Dendritic cell treated with granulocyte-macrophage colony-stimulating factor and Interleukin-4, amounts not matched to agents 40 ng/mL and 50 ng/mL, for 4 days (primary cell): Measurements from ENCODE around the gene MYBPC2.
A peak's percentile ranks its signal among the peaks of the same experiment; 100 is the strongest.

Source experiments
- H3K27ac Mint-ChIP-seq: one replicate; pipeline ENCODE4 v1.8.0; 2022; ENCODE audit warnings: mild to moderate bottlenecking, mixed read lengths
- H3K27me3 Mint-ChIP-seq: one replicate; pipeline ENCODE4 v1.8.0; 2022; ENCODE audit warnings: mild to moderate bottlenecking, mixed read lengths
- H3K36me3 Mint-ChIP-seq: one replicate; pipeline ENCODE4 v1.8.0; 2022; ENCODE audit warnings: low read depth, mixed read lengths
- H3K4me1 Mint-ChIP-seq: one replicate; pipeline ENCODE4 v1.8.0; 2022; ENCODE audit warnings: low read depth, mixed read lengths
- H3K4me3 Mint-ChIP-seq: one replicate; pipeline ENCODE4 v1.8.0; 2022; ENCODE audit warnings: mild to moderate bottlenecking, moderate library complexity, mixed read lengths
- H3K9me3 Mint-ChIP-seq: one replicate; pipeline ENCODE4 v1.8.0; 2022; ENCODE audit warnings: mixed read lengths
- intact Hi-C: fragments of 100-400 bp; cut with micrococcal nuclease; formaldehyde crosslinking; loops from one replicate; pipeline ENCODE4 v1.15.0; 2022

MYBPC2 gene

DNA sequence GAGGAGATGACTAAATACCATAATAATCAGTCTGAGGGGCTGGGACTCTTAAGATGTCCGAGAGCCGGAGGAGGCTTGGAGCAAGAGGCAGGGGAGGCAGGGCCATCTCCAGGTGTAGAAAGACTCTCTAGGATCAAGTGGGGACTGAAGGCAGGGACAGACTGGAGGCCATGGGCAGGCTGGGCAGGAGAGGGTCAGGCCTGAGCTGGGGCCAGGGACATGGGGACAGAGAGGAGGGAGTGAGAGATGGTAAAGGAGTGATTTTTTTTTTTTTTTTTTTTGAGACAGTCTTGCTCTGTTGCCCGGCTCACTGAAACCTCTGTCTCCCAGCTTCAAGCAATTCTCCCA is 76.1 kb downstream of the MYBPC2 start:
- H3K27me3 Mint-ChIP-seq, result peaks cover 6% of the 10 kb centered on the region
- H3K27ac Mint-ChIP-seq, result peak overlapping the region; percentile 8
- no peaks in the 10 kb centered on the region for H3K9me3 Mint-ChIP-seq
- intact Hi-C loops, result no loop called here
- H3K4me3 Mint-ChIP-seq, result no peak overlapping the region
- H3K4me1 Mint-ChIP-seq, result peaks cover 42% of the 10 kb centered on the region
- H3K36me3 Mint-ChIP-seq, result peaks cover 53% of the 10 kb centered on the region

- intact Hi-C loops, result no loop called here
- H3K27me3 Mint-ChIP-seq, result peaks cover 11% of the 10 kb centered on the region
- no peak overlapping the region for H3K27ac Mint-ChIP-seq
- no peak overlapping the region for H3K4me3 Mint-ChIP-seq
- no peaks in the 10 kb centered on the region for H3K9me3 Mint-ChIP-seq
- peaks cover 42% of the 10 kb centered on the region for H3K4me1 Mint-ChIP-seq
- peaks cover 53% of the 10 kb centered on the region for H3K36me3 Mint-ChIP-seq
These were observed 76.7 kb downstream of the MYBPC2 start for GRCh38 chr19:50509366-50509765.

GRCh38 chr19:50510121-50510670 is 77.5 kb downstream of the MYBPC2 start:
- Mint-ChIP-seq H3K27ac (peak overlapping the region; percentile 84), H3K9me3 (no peaks in the 10 kb centered on the region), H3K36me3 (peaks cover 53% of the 10 kb centered on the region), H3K27me3 (peaks cover 18% of the 10 kb centered on the region), H3K4me1 (peaks cover 42% of the 10 kb centered on the region), H3K4me3 (peak overlapping the region; percentile 72)
- intact Hi-C loops, result no loop called here

DNA sequence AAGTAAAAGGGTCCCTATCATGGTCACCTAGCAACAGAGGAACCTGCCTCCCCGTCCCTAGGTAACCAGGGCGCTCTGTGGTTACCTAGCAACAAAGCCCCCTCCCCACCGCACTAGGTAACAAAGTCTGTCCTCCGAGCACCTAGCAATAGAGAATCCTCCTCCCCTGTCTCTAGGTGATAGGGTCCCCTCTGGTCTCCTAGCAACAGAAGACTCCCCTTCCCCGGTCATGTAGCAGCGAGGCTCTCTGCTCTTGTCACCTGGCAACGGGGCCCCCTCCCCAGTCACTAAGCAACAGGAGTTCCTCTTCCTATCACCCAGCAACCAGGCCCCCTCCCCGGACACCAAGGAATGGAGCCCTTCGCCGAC is 78.0 kb downstream of the MYBPC2 start:
- H3K4me1 Mint-ChIP-seq, result peaks cover 42% of the 10 kb centered on the region
- peak overlapping the region; percentile 72 for H3K4me3 Mint-ChIP-seq
- H3K27ac Mint-ChIP-seq, result peak overlapping the region; percentile 84
- H3K27me3 Mint-ChIP-seq, result peaks cover 22% of the 10 kb centered on the region
- no peaks in the 10 kb centered on the region for H3K9me3 Mint-ChIP-seq
- intact Hi-C loops, result loop anchor here (1.0 kb wide), 1 partner anchor 34 kb away; the partner anchor contains the start of genes EMC10 and GARIN5A
- H3K36me3 Mint-ChIP-seq, result peaks cover 50% of the 10 kb centered on the region

- Mint-ChIP-seq H3K4me3 (peak within 1 kb of the TSS; percentile 72), H3K27ac (peak within 1 kb of the TSS; percentile 84), H3K9me3 (no peaks in the 10 kb centered on the region), H3K27me3 (peaks cover 28% of the 10 kb centered on the region), H3K4me1 (peaks cover 42% of the 10 kb centered on the region), H3K36me3 (peaks cover 44% of the 10 kb centered on the region)
- intact Hi-C loops, result loop anchor here (1.0 kb wide), 1 partner anchor 35 kb away; the partner anchor contains the start of genes EMC10 and GARIN5A
These were observed 78.6 kb downstream of the MYBPC2 start, which contains the start of gene JOSD2 for GRCh38 chr19:50511069-50511822. JOSD2 (minus strand) TSS chr19:50511191; CDS start chr19:50510431, 760 bp downstream.

DNA sequence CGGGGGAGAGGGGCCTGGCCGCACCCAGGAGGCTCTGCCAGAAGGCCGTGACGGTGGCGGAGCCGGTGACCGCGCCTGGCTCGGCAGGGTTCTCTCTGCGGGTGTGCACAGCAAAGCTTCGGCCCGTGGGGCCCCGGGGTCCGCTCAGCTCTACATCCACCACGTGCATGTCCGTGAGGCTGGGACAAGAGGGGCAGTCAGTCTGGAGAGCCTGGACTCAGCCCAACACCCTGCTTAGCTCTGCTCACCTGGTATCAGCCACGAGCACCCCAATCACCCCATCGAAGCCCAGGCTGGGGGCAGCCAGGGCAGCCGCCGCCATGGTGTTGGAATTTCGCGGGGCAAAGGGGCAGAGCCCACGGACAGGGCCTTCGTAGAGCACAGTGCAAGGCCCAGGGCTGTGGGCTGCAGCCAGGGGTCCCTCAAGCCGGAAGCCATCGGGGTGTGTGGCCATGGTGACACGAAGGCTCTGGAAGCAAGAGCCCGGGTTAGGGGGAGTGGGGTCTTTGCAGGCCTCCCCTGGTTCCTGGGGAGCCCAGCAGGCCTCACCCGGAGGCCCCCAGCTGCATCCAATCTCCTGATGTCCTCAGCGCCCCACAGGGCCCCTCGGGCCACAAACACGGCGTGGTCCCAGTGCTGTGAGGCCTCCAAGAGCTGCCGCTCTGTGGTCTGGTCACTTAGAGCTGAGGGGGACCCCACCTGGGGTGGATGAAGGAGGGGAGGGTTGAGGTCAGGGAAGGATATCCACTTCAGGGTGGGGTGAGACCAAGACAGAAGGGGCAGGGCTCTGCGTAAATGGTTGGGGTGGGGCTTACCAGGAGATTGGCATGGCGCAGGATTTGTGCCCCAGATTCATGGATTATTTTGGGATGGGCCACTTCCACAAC is 79.7 kb downstream of the MYBPC2 start:
- Mint-ChIP-seq H3K27me3 (peaks cover 32% of the 10 kb centered on the region), H3K4me3 (peak overlapping the region; percentile 72)

GRCh38 chr19:50512999-50513745 is 80.5 kb downstream of the MYBPC2 start:
- peaks cover 32% of the 10 kb centered on the region for H3K27me3 Mint-ChIP-seq
- peak overlapping the region; percentile 68 for H3K27ac Mint-ChIP-seq
- intact Hi-C loops, result no loop called here
- no peaks in the 10 kb centered on the region for H3K9me3 Mint-ChIP-seq
- H3K4me3 Mint-ChIP-seq, result no peak overlapping the region
- peaks cover 25% of the 10 kb centered on the region for H3K36me3 Mint-ChIP-seq
- peaks cover 30% of the 10 kb centered on the region for H3K4me1 Mint-ChIP-seq

More for the DNA sequence above, 79.7 kb downstream of the MYBPC2 start:
- peaks cover 36% of the 10 kb centered on the region for H3K4me1 Mint-ChIP-seq
- peaks cover 33% of the 10 kb centered on the region for H3K36me3 Mint-ChIP-seq
- no peaks in the 10 kb centered on the region for H3K9me3 Mint-ChIP-seq
- peak overlapping the region; percentile 84 for H3K27ac Mint-ChIP-seq
- intact Hi-C loops, result no loop called here

DNA sequence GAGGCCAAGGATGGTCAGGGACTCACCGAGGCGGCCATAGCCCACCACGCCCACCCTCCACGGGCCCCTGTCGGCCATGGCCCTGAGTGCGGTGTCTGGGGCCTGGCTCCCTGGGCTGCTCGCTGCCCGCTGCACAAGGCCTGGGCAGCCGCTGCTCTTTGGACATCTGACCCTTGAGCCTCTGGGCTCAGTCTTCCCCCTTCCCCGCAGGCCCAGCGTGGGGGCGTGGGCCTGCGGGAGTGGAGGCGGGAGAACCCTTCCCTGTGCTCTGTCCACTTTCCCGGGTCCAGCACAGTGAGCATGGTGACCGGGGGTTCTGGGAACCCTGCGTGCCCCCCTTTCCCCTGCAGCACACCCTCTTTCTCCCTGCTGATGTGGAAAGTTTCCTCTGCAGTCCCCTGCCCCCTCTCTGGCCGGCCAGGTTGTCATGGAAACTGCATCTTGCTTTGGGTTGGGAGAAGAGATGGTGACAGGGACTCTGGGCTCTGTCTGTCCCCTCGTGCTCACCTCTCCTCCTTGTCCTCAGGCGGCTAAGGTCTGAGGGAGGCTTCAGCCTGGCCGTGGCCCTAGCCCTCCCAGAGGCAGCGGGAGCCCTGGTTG is 81.2 kb downstream of the MYBPC2 start, which contains the start of gene ASPDH:
TSS of gene ASPDH (minus strand) at position 168 of the 600 bp plus-strand sequence. CDS start at position 78, 90 bp downstream.
- Mint-ChIP-seq H3K27me3 (peaks cover 36% of the 10 kb centered on the region), H3K9me3 (no peaks in the 10 kb centered on the region), H3K36me3 (peaks cover 18% of the 10 kb centered on the region), H3K27ac (peak within 1 kb of the TSS; percentile 68), H3K4me1 (peaks cover 25% of the 10 kb centered on the region), H3K4me3 (no peak within 1 kb of the TSS)
- intact Hi-C loops, result no loop called here

DNA sequence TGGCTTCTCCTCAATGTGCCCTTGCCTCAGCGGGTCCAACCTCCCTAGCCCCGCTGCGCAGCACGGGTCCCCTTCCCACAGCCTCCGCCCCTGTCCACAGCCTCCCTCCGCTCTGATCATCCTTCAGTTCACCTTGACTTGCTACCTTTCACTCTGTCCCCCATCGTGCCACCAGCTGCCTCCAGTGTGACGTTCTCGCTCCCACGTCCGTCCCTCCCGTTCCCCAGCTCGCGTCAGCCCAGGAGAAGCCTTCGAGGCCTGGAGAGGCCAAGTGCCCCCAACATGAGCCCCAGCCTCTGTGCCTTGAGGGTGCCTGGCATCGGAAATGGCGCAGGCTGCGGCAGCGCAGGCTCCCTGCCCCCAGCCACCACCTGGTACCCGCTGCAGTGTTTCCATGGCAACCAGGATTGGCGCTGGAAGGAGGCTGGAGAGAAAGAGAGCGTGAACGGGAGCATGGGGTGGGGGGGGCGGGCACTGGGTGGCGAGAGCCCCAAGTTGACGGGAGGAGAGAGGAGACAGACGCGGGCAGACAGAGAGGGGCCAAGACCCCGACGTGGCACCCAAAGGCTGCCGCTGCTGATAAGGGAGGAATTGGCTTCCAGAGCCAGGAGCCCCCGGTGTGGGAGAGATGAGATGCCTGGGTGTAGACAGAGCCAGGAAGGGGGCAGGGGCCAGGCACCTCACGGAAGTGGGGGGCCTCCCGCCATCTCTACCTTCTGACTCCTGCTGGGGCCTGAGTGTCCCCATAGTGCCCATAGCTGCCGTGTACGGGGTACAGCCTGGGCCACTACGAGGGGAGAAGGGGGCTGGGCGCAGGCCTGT is 81.9 kb downstream of the MYBPC2 start:
- intact Hi-C loops, result no loop called here
- H3K27ac Mint-ChIP-seq, result no peak overlapping the region
- peaks cover 38% of the 10 kb centered on the region for H3K27me3 Mint-ChIP-seq
- H3K4me1 Mint-ChIP-seq, result peaks cover 18% of the 10 kb centered on the region
- no peak overlapping the region for H3K4me3 Mint-ChIP-seq
- peaks cover 11% of the 10 kb centered on the region for H3K36me3 Mint-ChIP-seq
- H3K9me3 Mint-ChIP-seq, result no peaks in the 10 kb centered on the region

DNA sequence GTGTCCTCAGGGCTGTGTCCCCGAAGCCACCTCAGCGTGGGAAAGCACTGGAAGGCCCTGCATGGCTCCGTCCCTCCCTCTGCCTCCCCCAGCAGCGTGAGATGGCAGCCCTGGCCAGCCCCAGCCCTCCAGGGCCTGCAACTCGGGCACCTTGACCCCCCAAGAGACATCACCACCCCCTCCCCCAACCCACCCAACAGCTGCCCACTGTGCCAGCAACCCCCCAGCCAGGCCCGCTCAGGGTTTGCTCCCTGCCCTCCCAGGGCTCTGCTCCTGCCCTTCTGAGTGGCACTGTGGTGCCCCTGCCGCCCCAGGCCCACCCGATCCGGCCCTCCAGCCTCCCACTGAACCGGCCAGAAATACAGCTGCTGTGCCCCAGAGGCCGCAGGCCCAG is 82.5 kb downstream of the MYBPC2 start:
- intact Hi-C loops, result no loop called here
- Mint-ChIP-seq H3K4me3 (no peak overlapping the region), H3K4me1 (peaks cover 15% of the 10 kb centered on the region), H3K27ac (no peak overlapping the region), H3K9me3 (no peaks in the 10 kb centered on the region), H3K36me3 (peaks cover 10% of the 10 kb centered on the region), H3K27me3 (peaks cover 38% of the 10 kb centered on the region)
